ENCODE data around the gene BEND4. TPM values are rescaled to one million over a fixed set of nuclear protein-coding genes. Genes with fewer than 3 reads are reported as not detected.

The BEND4 gene
- polyA plus RNA-seq, 2 donors = under 0.01 TPM; not detected in 1

GRCh38 chr4:42122237-42122636 lies 30.2 kb downstream of the BEND4 start:
- 57 to 64% methylated on average over 4 of the region's 4 CpGs for WGBS, 2 donors
- Histone ChIP-seq H3K9me3 (ENCODE audit: control insufficient read depth in 2 of 2, insufficient read depth in 1 of 2, low read depth in 1 of 2, low read length in 1 of 2) (peaks cover 0 to 3% of the 10 kb centered on the region in 2 donors), H3K36me3 (ENCODE audit: control insufficient read depth in 2 of 2, insufficient read depth in 2 of 2, low read length in 1 of 2) (no peaks in the 10 kb centered on the region), H3K27me3 (ENCODE audit: control insufficient read depth in 1 of 2, insufficient read depth in 2 of 2, low read length in 2 of 2) (no peaks in the 10 kb centered on the region), H3K27ac (ENCODE audit: low read depth in 2 of 2, low read length in 1 of 2) (no peak overlapping the region), H3K4me1 (ENCODE audit: control insufficient read depth in 2 of 2, insufficient read depth in 2 of 2, low read length in 1 of 2) (no peaks in the 10 kb centered on the region), H3K4me3 (ENCODE audit: low read depth in 1 of 2, low read length in 2 of 2) (no peak overlapping the region)

GRCh38 chr4:42119886-42120285 lies 32.6 kb downstream of the BEND4 start:
- Histone ChIP-seq H3K9me3 (ENCODE audit: control insufficient read depth in 2 of 2, insufficient read depth in 1 of 2, low read depth in 1 of 2, low read length in 1 of 2) (peaks cover 0 to 3% of the 10 kb centered on the region in 2 donors), H3K27ac (ENCODE audit: low read depth in 2 of 2, low read length in 1 of 2) (no peak overlapping the region), H3K27me3 (ENCODE audit: control insufficient read depth in 1 of 2, insufficient read depth in 2 of 2, low read length in 2 of 2) (no peaks in the 10 kb centered on the region), H3K4me1 (ENCODE audit: control insufficient read depth in 2 of 2, insufficient read depth in 2 of 2, low read length in 1 of 2) (no peaks in the 10 kb centered on the region), H3K36me3 (ENCODE audit: control insufficient read depth in 2 of 2, insufficient read depth in 2 of 2, low read length in 1 of 2) (no peaks in the 10 kb centered on the region), H3K4me3 (ENCODE audit: low read depth in 1 of 2, low read length in 2 of 2) (no peak overlapping the region)
- WGBS, 2 donors = 62 to 66% methylated on average over 12 of the region's 12 CpGs

- H3K27me3 ChIP-seq (ENCODE audit: control insufficient read depth in 1 of 2, insufficient read depth in 2 of 2, low read length in 2 of 2) = no peaks in the 10 kb centered on the region
- H3K4me3 ChIP-seq (ENCODE audit: low read depth in 1 of 2, low read length in 2 of 2) = no peak overlapping the region
- no peaks in the 10 kb centered on the region for H3K9me3 ChIP-seq (ENCODE audit: control insufficient read depth in 2 of 2, insufficient read depth in 1 of 2, low read depth in 1 of 2, low read length in 1 of 2)
- H3K4me1 ChIP-seq (ENCODE audit: control insufficient read depth in 2 of 2, insufficient read depth in 2 of 2, low read length in 1 of 2) = no peaks in the 10 kb centered on the region
- no peak overlapping the region for H3K27ac ChIP-seq (ENCODE audit: low read depth in 2 of 2, low read length in 1 of 2)
- 51 to 67% methylated on average over 3 of the region's 3 CpGs for WGBS, 2 donors
- H3K36me3 ChIP-seq (ENCODE audit: control insufficient read depth in 2 of 2, insufficient read depth in 2 of 2, low read length in 1 of 2) = no peaks in the 10 kb centered on the region
These were observed 39.6 kb downstream of the BEND4 start for GRCh38 chr4:42112846-42113245.

GRCh38 chr4:42104521-42104920 lies 47.9 kb downstream of the BEND4 start:
- Histone ChIP-seq H3K27ac (ENCODE audit: low read depth in 2 of 2, low read length in 1 of 2) (no peak overlapping the region), H3K36me3 (ENCODE audit: control insufficient read depth in 2 of 2, insufficient read depth in 2 of 2, low read length in 1 of 2) (no peaks in the 10 kb centered on the region), H3K4me3 (ENCODE audit: low read depth in 1 of 2, low read length in 2 of 2) (no peak overlapping the region), H3K27me3 (ENCODE audit: control insufficient read depth in 1 of 2, insufficient read depth in 2 of 2, low read length in 2 of 2) (no peaks in the 10 kb centered on the region), H3K9me3 (ENCODE audit: control insufficient read depth in 2 of 2, insufficient read depth in 1 of 2, low read depth in 1 of 2, low read length in 1 of 2) (peaks cover 0 to 2% of the 10 kb centered on the region in 2 donors), H3K4me1 (ENCODE audit: control insufficient read depth in 2 of 2, insufficient read depth in 2 of 2, low read length in 1 of 2) (no peaks in the 10 kb centered on the region)
- WGBS, 2 donors = 26 to 33% methylated on average over 2 of the region's 2 CpGs

GRCh38 chr4:42101446-42101975 lies 50.9 kb downstream of the BEND4 start:
- Histone ChIP-seq H3K9me3 (ENCODE audit: control insufficient read depth in 2 of 2, insufficient read depth in 1 of 2, low read depth in 1 of 2, low read length in 1 of 2) (peaks cover 0 to 2% of the 10 kb centered on the region in 2 donors), H3K36me3 (ENCODE audit: control insufficient read depth in 2 of 2, insufficient read depth in 2 of 2, low read length in 1 of 2) (no peaks in the 10 kb centered on the region), H3K4me3 (ENCODE audit: low read depth in 1 of 2, low read length in 2 of 2) (no peak overlapping the region), H3K4me1 (ENCODE audit: control insufficient read depth in 2 of 2, insufficient read depth in 2 of 2, low read length in 1 of 2) (no peaks in the 10 kb centered on the region), H3K27ac (ENCODE audit: low read depth in 2 of 2, low read length in 1 of 2) (no peak overlapping the region), H3K27me3 (ENCODE audit: control insufficient read depth in 1 of 2, insufficient read depth in 2 of 2, low read length in 2 of 2) (no peaks in the 10 kb centered on the region)
- 90 to 92% methylated on average over 8 of the region's 8 CpGs for WGBS, 2 donors

- Histone ChIP-seq H3K9me3 (ENCODE audit: control insufficient read depth in 2 of 2, insufficient read depth in 1 of 2, low read depth in 1 of 2, low read length in 1 of 2) (no peaks in the 10 kb centered on the region), H3K36me3 (ENCODE audit: control insufficient read depth in 2 of 2, insufficient read depth in 2 of 2, low read length in 1 of 2) (peaks cover 0 to 2% of the 10 kb centered on the region in 2 donors), H3K4me1 (ENCODE audit: control insufficient read depth in 2 of 2, insufficient read depth in 2 of 2, low read length in 1 of 2) (no peaks in the 10 kb centered on the region), H3K27me3 (ENCODE audit: control insufficient read depth in 1 of 2, insufficient read depth in 2 of 2, low read length in 2 of 2) (no peaks in the 10 kb centered on the region), H3K27ac (ENCODE audit: low read depth in 2 of 2, low read length in 1 of 2) (no peak overlapping the region), H3K4me3 (ENCODE audit: low read depth in 1 of 2, low read length in 2 of 2) (no peak overlapping the region)
- 92 to 94% methylated on average over 6 of the region's 6 CpGs for WGBS, 2 donors
These were observed 64.1 kb downstream of the BEND4 start for GRCh38 chr4:42088386-42088785.

GRCh38 chr4:42083816-42084215 lies 68.6 kb downstream of the BEND4 start:
- no peaks in the 10 kb centered on the region for H3K27me3 ChIP-seq (ENCODE audit: control insufficient read depth in 1 of 2, insufficient read depth in 2 of 2, low read length in 2 of 2)
- no peak overlapping the region for H3K4me3 ChIP-seq (ENCODE audit: low read depth in 1 of 2, low read length in 2 of 2)
- H3K27ac ChIP-seq (ENCODE audit: low read depth in 2 of 2, low read length in 1 of 2) = no peak overlapping the region
- no peaks in the 10 kb centered on the region for H3K9me3 ChIP-seq (ENCODE audit: control insufficient read depth in 2 of 2, insufficient read depth in 1 of 2, low read depth in 1 of 2, low read length in 1 of 2)
- peaks cover 0 to 2% of the 10 kb centered on the region in 2 donors for H3K36me3 ChIP-seq (ENCODE audit: control insufficient read depth in 2 of 2, insufficient read depth in 2 of 2, low read length in 1 of 2)
- no peaks in the 10 kb centered on the region for H3K4me1 ChIP-seq (ENCODE audit: control insufficient read depth in 2 of 2, insufficient read depth in 2 of 2, low read length in 1 of 2)
- WGBS, 2 donors = 92 to 95% methylated on average over 1 of the region's 1 CpG

GRCh38 chr4:42080306-42080705 lies 72.1 kb downstream of the BEND4 start:
- no peaks in the 10 kb centered on the region for H3K36me3 ChIP-seq (ENCODE audit: control insufficient read depth in 2 of 2, insufficient read depth in 2 of 2, low read length in 1 of 2)
- 98 to 100% methylated on average over 3 of the region's 3 CpGs for WGBS, 2 donors
- no peaks in the 10 kb centered on the region for H3K27me3 ChIP-seq (ENCODE audit: control insufficient read depth in 1 of 2, insufficient read depth in 2 of 2, low read length in 2 of 2)
- H3K9me3 ChIP-seq (ENCODE audit: control insufficient read depth in 2 of 2, insufficient read depth in 1 of 2, low read depth in 1 of 2, low read length in 1 of 2) = no peaks in the 10 kb centered on the region
- no peak overlapping the region for H3K27ac ChIP-seq (ENCODE audit: low read depth in 2 of 2, low read length in 1 of 2)
- no peaks in the 10 kb centered on the region for H3K4me1 ChIP-seq (ENCODE audit: control insufficient read depth in 2 of 2, insufficient read depth in 2 of 2, low read length in 1 of 2)
- H3K4me3 ChIP-seq (ENCODE audit: low read depth in 1 of 2, low read length in 2 of 2) = no peak overlapping the region

GRCh38 chr4:42078184-42078801 lies 74.2 kb downstream of the BEND4 start:
- Histone ChIP-seq H3K27me3 (ENCODE audit: control insufficient read depth in 1 of 2, insufficient read depth in 2 of 2, low read length in 2 of 2) (no peaks in the 10 kb centered on the region), H3K4me3 (ENCODE audit: low read depth in 1 of 2, low read length in 2 of 2) (no peak overlapping the region), H3K36me3 (ENCODE audit: control insufficient read depth in 2 of 2, insufficient read depth in 2 of 2, low read length in 1 of 2) (peaks cover 2 to 3% of the 10 kb centered on the region in 2 donors)

GRCh38 chr4:42074294-42074693 lies 78.2 kb downstream of the BEND4 start:
- WGBS, 2 donors = 91 to 93% methylated on average over 1 of the region's 1 CpG

More at GRCh38 chr4:42078184-42078801, 74.2 kb downstream of the BEND4 start:
- Histone ChIP-seq H3K9me3 (ENCODE audit: control insufficient read depth in 2 of 2, insufficient read depth in 1 of 2, low read depth in 1 of 2, low read length in 1 of 2) (no peaks in the 10 kb centered on the region), H3K4me1 (ENCODE audit: control insufficient read depth in 2 of 2, insufficient read depth in 2 of 2, low read length in 1 of 2) (no peaks in the 10 kb centered on the region), H3K27ac (ENCODE audit: low read depth in 2 of 2, low read length in 1 of 2) (no peak overlapping the region)

More at GRCh38 chr4:42074294-42074693, 78.2 kb downstream of the BEND4 start:
- H3K9me3 ChIP-seq (ENCODE audit: control insufficient read depth in 2 of 2, insufficient read depth in 1 of 2, low read depth in 1 of 2, low read length in 1 of 2) = no peaks in the 10 kb centered on the region
- peaks cover 2 to 3% of the 10 kb centered on the region in 2 donors for H3K36me3 ChIP-seq (ENCODE audit: control insufficient read depth in 2 of 2, insufficient read depth in 2 of 2, low read length in 1 of 2)
- H3K27me3 ChIP-seq (ENCODE audit: control insufficient read depth in 1 of 2, insufficient read depth in 2 of 2, low read length in 2 of 2) = no peaks in the 10 kb centered on the region
- no peak overlapping the region for H3K27ac ChIP-seq (ENCODE audit: low read depth in 2 of 2, low read length in 1 of 2)
- H3K4me3 ChIP-seq (ENCODE audit: low read depth in 1 of 2, low read length in 2 of 2) = no peak overlapping the region
- H3K4me1 ChIP-seq (ENCODE audit: control insufficient read depth in 2 of 2, insufficient read depth in 2 of 2, low read length in 1 of 2) = no peaks in the 10 kb centered on the region

All from esophagus (tissue), 2 donors.